Ishikawa (cell line): ENCODE data around the gene TSPEAR.

Experiments
- CEBPB ChIP-seq: IDR thresholded peaks from 2 replicates; pipeline ENCODE4 v1.6.1; 2012
- CREB1 ChIP-seq: IDR thresholded peaks from 2 replicates; pipeline ENCODE4 v1.6.1; 2012; ENCODE audit warnings: low read depth
- EGR1 ChIP-seq: IDR thresholded peaks from 2 replicates; pipeline ENCODE4 v1.6.1; 2012
- EP300 ChIP-seq: IDR thresholded peaks from 2 replicates; pipeline ENCODE4 v1.6.1; 2012; ENCODE audit warnings: borderline replicate concordance
- MAX ChIP-seq: IDR thresholded peaks from 2 replicates; pipeline ENCODE4 v1.6.1; 2012
- NFIC ChIP-seq: IDR thresholded peaks from 2 replicates; pipeline ENCODE4 v1.6.1; 2012
- RAD21 ChIP-seq: IDR thresholded peaks from 2 replicates; pipeline ENCODE4 v1.6.1; 2012; ENCODE audit warnings: low read depth
- TAF1 ChIP-seq: IDR thresholded peaks from 2 replicates; pipeline ENCODE4 v1.6.1; 2012; ENCODE audit warnings: low read depth, mild to moderate bottlenecking
- TCF12 ChIP-seq: IDR thresholded peaks from 2 replicates; pipeline ENCODE4 v1.6.1; 2012; ENCODE audit warnings: low read depth
- TEAD4 ChIP-seq: IDR thresholded peaks from 2 replicates; pipeline ENCODE4 v1.6.1; 2012
- YY1 ChIP-seq: IDR thresholded peaks from 2 replicates; pipeline ENCODE4 v1.6.1; 2012; ENCODE audit warnings: low read depth
- TF ChIP-seq, protein P1 (sequence below): IDR thresholded peaks from 2 replicates; pipeline ENCODE4 v1.6.1; 2012; ENCODE audit warnings: low read depth, mild to moderate bottlenecking
- TF ChIP-seq, protein P2 (sequence below): IDR thresholded peaks from 2 replicates; pipeline ENCODE4 v1.6.1; 2012

DNA sequence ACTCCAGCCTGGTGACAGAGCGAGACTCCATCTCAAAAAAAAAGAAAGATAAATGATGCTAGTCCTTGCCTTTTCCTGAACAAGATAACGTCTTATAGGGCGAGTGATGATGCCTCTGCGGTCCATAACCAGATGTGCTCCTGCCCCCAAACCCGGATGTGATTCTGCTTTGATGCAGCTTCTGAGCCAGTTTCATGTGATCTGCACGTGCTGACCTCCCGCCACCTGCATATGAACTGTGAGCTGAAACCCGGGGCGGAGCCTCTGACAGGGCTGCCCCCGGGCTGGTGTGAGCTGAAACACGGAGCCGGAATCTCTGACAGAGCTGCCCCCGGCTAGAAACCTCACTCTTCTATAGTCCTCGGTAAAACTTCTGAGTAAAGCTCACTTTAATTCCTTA, 58.2 kb downstream of the TSPEAR start:
- TF ChIP-seq CEBPB: no peak
- TF ChIP-seq TAF1: no peak
- TF ChIP-seq, protein P1, sequence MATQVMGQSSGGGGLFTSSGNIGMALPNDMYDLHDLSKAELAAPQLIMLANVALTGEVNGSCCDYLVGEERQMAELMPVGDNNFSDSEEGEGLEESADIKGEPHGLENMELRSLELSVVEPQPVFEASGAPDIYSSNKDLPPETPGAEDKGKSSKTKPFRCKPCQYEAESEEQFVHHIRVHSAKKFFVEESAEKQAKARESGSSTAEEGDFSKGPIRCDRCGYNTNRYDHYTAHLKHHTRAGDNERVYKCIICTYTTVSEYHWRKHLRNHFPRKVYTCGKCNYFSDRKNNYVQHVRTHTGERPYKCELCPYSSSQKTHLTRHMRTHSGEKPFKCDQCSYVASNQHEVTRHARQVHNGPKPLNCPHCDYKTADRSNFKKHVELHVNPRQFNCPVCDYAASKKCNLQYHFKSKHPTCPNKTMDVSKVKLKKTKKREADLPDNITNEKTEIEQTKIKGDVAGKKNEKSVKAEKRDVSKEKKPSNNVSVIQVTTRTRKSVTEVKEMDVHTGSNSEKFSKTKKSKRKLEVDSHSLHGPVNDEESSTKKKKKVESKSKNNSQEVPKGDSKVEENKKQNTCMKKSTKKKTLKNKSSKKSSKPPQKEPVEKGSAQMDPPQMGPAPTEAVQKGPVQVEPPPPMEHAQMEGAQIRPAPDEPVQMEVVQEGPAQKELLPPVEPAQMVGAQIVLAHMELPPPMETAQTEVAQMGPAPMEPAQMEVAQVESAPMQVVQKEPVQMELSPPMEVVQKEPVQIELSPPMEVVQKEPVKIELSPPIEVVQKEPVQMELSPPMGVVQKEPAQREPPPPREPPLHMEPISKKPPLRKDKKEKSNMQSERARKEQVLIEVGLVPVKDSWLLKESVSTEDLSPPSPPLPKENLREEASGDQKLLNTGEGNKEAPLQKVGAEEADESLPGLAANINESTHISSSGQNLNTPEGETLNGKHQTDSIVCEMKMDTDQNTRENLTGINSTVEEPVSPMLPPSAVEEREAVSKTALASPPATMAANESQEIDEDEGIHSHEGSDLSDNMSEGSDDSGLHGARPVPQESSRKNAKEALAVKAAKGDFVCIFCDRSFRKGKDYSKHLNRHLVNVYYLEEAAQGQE: no peak
- no peak for TF ChIP-seq RAD21
- TF ChIP-seq YY1: no peak
- TF ChIP-seq EP300: no peak
- no peak for TF ChIP-seq CREB1
- TF ChIP-seq TEAD4: no peak
- TF ChIP-seq EGR1: no peak
- TF ChIP-seq MAX: peak; percentile 75
- no peak for TF ChIP-seq TCF12
- TF ChIP-seq NFIC: no peak
- TF ChIP-seq, protein P2, sequence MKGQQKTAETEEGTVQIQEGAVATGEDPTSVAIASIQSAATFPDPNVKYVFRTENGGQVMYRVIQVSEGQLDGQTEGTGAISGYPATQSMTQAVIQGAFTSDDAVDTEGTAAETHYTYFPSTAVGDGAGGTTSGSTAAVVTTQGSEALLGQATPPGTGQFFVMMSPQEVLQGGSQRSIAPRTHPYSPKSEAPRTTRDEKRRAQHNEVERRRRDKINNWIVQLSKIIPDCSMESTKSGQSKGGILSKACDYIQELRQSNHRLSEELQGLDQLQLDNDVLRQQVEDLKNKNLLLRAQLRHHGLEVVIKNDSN: no peak
